ENCODE measurements around the gene IRAG1.
"Not testable (repeated sequence)": the region's sequence is repeated elsewhere in the genome, so short reads cannot be mapped to it uniquely, and the experiment has no call there.

Gene IRAG1

DNA sequence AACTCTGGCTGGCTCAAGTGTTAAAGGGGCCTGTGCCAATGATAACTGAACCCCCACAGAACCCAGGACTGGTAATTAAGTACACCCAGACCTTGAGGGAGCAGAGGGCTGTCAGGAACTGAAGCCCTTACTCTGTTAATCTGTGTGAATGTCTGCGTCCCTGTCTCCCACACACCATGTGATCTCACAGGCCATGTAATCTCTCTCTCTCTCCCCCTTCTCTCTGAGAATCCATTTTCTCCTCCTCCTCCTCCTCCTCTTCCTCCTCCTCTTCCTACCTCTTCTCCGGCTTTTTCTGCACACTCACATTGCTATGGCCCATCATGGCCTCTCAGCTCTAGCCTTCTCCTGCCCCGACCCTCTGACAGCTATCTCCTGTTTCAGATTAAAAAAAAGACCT lies 14.6 kb upstream of the IRAG1 start:
- no peak for DNase-seq (ENCODE audit: low read depth)

DNA sequence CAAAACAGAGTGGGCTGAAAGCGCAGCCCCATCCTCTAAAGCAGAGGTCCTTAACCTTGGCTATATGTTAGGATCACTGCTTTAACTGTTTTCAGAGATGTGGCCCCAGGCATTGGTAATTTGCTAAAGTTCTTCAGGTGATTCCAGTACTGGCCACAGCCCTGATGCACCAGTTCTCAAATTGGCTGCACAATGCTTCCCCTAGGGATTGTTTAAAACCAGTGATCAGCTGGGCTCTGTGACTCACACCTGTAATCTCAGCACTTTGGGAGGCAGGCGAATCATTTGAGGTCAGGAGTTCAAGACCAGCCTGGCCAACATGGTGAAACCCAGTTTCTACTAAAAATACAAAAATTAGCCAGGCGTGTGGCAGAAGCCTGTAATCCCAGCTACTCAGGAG lies 8.4 kb upstream of the IRAG1 start:
- DNase-seq (ENCODE audit: low read depth), result no peak

DNA sequence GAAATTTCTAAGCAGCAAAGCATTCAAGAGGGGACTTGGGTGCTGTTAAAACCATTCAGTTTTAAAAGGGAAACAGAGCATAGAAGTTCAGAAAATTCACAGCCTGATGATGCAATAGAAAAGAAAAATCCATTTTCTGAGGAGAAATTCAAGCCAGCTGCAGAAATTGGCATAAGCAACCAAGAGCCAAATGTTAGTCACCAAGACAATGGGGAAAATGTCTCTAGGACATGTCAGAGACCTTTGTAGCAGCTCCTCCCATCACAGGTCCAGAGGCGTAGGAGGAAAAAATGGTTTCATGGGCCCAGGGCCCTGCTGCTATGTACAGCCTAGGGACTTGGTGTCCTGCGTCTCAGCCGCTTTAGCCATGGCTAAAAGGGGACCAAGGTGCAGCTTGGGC lies 5.5 kb upstream of the IRAG1 start:
- no peak for DNase-seq (ENCODE audit: low read depth)

DNA sequence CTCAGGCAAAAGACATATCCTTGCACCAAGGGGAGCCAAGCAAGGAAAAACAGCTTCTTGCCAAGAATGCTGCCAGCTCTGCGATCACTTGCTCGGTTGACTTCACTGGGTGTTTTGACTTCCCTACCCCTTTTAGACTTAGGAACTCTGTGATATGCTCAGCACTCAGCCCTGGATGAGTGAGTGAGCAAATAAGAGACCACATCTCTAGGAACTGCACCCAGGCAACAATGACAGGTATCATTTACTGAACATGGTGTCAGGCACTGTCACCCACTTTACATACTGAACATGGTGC lies 3.7 kb upstream of the IRAG1 start:
- no peak for DNase-seq (ENCODE audit: low read depth)

DNA sequence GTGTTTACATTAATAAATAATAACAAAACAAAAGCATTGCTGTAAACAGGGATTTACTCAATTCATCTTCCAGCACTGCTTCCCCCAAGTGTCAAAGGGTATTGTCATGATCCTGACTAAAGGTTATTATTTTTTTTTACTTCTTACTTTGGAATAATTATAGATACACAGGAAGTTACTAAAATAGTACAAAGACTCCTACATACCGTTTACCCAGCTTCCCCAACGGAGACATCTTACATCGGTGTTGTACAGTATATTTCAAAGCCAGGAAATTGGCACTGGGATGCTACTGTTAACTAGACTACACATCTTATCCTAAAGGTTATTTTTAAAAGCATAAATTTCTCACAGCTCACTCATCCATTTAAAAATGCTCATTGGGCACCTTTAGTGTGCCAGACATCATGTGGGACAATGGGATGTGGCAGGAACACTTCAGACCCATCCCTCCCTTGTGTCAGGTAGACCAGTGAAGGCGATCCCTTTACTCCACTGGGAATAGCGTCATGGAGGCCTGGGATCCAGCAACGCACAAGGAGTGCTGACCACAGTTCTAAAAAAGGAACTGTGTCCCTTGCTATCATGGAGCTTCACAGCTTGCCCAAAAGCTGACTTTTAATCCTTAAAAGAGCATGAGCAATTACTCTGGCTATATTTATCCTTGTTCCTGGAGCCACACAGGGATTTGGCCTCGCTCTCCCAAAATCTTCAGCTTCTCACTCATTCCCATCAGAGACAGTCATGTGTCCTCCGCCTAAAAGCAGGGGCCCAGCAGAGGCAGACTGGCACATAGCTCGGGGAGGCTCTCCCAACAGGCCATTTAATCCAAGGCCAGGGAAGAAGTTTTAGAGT lies 3.1 kb upstream of the IRAG1 start:
- no peak for DNase-seq (ENCODE audit: low read depth)

DNA sequence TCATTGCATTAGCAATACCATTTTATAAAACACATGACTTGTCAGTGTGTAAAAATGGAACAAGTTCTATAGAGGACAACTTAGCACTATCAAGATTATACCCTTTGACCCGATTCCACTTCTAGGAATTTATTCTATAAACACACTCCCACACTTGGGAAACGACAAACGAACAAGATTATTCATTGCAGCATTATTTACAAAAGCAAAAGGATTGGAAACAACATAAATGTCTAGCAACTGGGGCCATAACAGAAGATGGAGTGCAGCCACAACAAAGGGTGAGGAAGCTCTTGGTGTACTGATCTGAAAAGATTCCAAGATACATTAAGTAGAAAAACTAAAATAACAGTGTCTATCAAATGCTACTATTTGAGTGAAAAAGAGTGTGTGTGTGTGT lies 2.3 kb upstream of the IRAG1 start:
- DNase-seq (ENCODE audit: low read depth), result no peak

DNA sequence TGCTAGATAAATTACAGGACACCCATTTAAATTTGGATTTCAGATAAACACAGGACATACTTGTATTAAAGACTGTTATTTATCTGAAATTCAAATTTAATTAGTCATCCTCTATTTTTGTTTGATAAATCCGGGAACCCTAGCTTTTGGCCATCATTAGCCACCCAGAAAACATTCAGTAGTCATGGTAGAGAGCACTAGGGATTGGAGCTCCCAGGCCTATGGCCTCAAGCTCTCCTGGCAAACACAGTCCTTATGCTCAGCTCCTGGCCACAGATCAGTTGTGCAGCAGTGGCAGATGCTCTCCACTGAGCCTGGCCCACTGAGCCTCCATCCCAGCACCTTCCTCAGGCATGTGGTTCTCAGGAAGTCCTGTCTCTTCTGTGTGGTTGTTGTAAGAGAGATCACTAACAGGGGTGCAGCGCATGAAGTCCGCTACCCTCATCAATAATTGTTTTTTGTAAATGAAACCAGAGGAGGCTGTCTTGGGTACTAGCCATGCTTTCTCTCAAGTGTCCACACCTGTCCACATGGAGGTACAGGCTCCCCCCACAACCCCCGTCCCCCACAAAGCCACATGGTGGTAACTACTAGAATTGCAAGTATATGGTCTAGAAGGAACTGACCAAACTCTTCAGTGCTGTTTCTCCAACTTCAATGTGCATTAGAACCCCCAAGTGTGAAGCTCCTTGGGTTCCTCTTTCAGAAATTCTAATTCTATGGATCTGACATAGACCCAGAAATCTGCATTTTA lies 1.1 kb upstream of the IRAG1 start:
- no peak for DNase-seq (ENCODE audit: low read depth)

DNA sequence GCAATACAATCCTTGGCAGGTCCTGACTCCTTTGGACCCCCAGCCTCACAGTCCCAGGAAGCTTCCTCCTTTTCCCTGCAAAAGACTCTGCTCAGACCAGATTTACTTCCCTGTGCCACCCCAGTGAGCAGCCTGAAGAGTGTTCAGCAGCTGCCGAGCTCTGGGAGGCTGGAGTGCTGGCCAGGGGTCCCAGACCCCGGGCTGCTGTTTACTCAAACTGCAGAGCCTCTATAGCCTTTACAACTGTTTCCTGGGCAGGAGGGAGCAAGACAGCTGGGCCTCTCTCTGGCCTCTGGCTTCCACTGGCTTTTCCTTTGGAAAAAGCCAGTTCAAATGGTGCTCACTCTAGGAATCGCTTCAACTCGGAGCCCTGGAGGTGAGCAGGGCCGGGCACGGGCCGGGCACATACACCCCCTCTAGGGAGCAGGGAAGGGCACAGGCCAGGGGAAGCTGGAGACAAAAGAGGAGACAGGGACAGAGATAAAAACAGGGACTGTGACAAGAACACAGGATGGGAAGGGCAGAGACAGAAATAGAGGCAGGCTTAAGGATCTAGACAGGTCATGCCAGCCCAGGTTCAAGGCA lies 932 bp downstream of the IRAG1 start:
- DNase-seq (ENCODE audit: low read depth), result no peak

DNA sequence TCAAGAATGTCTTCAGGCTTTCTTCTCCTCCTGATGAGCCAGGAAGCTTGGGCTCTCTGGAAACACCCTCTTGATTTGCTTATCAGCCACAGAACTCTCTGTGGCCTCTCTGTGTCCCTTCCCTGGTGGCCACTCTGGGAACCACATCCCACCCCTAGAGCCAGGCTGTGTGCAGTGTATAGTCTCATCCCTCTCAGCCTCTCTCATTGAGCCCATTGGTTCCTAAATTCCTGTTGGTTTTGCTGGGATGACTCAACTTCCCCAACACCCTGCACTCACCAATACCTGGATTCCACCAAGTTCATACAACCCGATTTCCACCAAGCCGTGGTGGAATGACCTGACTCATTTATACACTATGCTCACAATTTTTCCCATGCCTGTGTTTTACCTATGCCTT lies 5.2 kb downstream of the IRAG1 start:
- no peak for DNase-seq (ENCODE audit: low read depth)

DNA sequence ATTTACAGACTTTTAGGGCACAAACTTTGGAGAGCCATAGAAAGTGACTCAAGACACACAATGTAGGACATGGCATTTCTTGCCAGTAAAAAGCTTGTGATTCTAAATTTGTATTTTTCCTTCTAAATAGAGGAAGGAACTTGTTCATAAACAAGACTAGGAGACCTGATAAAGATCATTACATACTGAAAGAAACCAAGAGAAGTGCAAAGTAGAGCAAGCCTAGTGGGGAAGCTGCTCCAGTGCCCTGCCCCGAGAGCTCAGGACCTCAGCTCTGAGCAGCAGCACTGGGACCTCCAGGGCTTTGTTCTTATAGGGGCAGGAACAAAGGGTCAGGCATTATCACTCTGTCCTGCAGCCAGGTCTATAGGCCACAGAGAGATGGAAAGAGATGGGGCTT lies 7.2 kb downstream of the IRAG1 start:
- no peak for DNase-seq (ENCODE audit: low read depth)

DNA sequence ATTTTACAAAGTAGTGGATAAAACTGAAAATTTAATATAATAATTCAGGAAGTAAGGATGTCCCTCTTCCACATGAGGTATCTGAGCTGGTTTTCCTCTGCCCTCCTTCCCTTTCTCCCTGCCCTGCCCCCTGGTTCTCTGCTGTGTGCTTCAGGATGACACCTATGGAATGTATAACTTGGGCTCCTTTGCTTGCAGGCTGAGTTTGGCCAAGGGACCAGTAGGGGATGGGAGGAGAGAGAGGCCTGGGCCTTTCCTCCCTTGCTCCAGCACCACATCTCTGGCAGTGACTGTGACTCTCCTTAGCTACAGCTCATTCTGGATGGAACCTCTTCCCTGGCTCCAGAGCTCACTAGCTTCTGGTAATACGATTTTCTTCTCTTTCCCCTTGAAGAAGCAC lies 10.1 kb downstream of the IRAG1 start:
- no peak for DNase-seq (ENCODE audit: low read depth)

DNA sequence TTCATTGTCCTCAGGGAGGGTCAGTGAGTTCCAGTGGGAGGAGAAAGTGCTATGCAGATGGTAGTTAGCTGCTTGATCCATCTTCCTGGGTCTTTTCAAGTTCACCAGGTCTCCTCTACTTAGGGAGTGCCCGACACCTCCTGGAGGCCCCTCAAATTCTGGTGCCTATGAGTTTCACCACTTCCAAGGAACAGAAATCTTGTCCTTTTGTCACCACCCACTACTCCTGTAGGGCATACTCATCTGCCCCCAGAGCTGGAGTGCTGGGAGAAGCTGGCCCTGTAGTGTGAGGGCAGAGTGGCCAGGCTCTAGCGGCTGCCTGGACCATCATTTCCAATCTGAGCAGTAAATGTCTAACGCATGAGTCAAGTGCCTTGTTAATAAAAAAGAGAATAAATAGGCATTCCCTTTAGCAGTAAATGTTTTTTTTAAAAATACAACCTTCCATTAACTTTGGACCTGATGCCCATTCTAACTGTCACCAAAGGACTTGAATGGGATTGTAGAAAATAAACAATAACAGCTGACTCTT lies 12.5 kb downstream of the IRAG1 start:
- DNase-seq (ENCODE audit: low read depth), result no peak

DNA sequence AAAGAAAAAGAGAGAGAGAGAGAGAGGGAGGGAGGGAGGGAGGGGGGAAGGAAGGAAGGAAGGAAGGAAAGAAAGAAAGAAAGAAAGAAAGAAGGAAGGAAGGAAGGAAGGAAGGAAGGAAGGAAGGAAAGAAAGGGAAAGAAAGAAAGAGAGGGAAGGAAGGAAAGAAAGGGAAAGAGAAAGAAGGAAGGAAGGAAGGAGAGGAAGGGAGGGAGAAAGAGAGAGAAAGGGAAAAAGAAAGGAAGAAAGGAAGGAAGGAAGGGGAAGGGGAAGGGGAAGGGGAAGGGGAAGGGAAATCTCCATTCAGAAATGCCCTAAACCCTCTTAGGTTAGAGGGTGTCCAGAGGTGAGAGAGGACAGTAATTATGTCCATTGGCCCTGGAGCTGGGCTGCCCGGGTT lies 13.3 kb downstream of the IRAG1 start:
- DNase-seq (ENCODE audit: low read depth), result not testable (repeated sequence)

DNA sequence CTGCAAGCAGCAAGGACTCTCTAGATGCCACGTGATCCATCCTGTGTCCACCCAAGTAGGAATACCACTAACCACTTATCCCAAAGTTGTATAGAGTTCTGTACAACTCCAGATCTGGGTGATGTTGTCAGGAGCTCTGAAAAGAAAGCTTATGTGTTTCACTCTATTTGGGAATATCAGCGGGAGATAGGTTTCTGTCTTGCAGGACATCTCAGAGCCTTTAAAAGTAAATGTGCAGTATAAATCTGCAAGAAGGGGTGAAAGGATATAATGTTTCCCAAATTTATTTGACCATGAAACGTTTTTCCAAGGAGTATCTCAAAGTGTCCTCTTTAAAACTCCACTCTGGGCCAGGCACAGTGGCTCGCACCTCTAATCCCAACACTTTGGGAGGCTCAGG lies 13.9 kb downstream of the IRAG1 start:
- no peak for DNase-seq (ENCODE audit: low read depth)

DNA sequence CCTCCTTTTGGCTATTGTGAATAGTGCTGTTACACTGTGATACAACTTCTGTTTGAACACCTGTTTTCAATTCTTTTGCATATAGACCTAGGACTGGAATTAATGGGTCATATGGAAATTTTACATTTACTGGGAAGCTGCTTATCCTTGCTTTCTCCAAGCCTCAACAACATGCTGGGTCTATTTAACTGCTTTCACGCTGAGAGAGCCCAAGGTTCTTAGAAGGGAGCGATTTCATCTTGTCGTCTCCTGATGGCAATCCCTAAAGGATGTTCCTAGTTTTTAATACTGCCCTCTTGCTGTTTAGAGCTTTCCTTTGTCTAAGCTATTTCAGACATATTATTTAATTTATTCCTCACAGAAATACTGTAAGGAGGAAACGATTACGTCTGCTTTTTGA lies 15.5 kb downstream of the IRAG1 start:
- DNase-seq (ENCODE audit: low read depth), result no peak

DNA sequence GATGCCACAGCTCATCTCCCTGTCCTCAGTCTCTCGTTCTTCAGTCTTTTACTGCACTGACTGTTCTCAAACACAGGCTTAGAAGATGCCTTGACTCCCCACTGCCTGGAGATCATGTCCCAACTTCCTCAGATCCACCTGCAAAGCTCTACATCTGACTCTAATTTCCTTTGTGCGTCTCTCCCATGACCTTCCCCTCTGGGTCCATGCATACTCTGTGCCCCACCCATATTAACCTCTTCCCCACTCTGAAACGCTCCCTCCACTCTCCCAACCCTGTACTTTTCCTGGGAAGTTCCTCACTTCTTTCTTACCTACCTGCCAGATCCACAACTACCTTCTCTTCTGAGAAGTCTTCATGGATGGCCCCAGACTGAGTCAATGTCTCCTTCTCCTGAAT lies 16.6 kb downstream of the IRAG1 start:
- DNase-seq (ENCODE audit: low read depth), result no peak

DNA sequence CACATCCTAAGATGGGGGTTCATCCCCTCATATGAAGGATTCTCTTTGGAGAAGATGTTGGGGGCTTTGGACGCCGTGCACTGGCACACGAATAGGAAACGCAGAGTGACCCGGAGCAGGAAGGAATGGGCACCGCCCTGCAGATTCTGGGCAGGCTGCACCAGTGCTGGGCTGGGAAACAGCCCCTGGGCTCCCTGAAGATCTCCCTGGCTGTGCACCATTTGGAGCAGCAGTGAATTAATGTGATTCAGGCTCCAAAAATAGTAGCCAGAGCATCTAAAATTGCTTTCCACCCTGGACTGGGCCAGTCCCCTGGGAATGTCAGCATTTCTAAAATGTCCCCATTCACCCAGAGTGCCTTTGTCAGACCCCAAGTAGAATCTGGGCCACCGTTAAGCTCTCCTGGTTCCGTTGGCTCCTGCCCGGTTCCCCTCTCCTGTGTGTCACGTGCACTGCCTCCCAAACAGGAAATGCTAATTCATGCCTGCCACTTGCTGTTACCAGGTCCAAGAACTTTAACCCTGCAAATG lies 18.6 kb downstream of the IRAG1 start:
- no peak for DNase-seq (ENCODE audit: low read depth)

DNA sequence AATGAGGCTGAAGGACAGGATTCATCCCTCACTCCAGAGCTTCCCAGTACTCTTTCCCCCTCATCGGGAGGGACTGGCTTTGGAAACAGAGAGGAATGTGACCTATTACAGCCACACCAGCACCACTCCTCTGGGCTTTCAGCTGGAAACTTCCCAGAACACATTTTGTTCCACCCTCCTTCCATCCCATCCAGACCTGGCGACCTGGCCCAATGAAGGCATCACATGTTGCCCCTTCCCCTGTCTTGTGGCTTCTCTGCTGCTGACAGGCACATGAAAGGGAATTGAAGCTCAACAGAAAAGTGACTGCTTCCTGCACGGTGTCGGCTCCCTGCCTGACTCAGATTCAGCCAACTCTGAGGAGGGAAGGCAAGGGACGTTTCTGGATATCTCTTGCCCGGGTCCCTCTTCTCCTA lies 19.1 kb downstream of the IRAG1 start:
- no peak for DNase-seq (ENCODE audit: low read depth)

DNA sequence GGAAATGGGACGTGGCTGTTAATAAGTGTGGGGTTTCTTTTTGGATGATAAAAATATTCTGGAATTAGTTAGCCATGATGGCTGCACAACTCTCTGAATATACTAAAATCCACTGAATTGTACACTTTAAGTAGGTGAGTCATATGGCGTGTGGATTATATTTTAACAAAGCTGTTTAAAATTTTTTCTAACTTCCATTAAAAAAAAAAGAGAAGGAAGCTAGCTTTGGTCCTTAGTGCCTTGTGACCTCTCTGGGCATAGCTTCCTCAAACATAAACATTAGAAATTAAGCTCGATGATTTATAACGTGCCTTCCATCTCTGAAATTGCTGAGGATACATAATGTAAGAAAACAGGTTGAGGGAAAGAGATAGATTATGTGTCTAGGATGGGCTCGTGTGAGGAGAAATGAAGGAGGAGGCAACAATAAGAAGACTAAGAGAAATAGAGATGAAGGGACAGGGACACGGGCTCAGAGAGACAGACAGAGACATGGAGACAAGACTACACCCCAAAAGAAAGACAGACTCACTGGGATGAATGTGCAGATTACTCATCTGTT lies 20.0 kb downstream of the IRAG1 start:
- DNase-seq (ENCODE audit: low read depth), result no peak

DNA sequence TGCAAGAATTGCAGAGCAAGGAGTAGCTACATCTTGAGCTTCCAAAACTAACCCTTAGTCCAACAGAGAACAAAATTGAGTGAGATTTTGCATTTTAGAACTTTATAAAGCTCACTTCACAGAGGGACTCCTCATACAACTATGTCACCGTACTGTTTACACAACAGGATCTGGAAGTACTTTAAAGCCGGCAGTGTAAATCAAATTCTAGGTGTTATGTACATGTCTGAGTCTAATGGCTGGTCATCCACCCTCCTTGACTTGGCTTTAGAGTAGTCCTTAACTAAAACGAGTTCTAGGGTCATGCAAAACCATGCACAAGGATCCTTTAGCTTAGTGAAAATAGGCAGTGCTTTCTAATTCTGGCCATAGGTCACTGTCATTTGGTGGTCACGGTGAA lies 23.5 kb downstream of the IRAG1 start:
- DNase-seq (ENCODE audit: low read depth), result no peak

DNA sequence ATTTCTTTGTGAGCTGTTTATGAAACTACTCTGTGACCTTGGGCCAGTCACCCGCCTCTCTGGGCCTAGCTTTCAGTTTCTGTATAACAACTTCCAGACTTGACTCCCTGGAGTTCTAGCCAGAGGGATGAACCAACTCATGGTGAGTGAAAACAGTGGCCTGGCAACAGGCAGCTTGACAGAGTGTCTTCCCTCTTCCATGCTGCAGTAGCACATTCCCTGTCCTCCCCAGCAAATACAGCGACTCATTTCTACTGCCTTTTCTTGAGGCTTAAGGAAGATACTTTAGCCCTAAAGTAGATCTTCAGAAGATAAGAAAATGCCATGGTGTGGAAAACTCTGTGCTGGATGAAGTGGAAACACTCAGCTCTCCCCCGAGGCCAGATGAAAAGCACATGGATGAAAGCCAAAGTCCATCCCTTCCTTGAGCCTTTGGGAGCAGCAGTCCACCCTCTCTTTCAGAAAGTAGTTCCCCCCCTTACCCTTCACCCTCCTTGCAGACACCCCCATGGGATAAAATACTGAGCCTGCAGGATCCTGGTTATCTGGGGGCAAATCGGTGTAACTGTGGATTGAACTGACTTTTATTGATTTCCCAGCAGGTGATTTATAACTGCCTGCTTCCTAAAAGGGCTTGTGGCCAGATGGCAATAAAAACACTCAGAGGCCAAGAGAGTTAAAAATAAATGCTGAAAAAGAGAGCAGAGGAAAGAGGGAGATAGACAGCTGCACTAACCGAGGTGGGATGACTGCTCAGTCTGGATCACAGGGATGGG lies 24.1 kb downstream of the IRAG1 start:
- no peak for DNase-seq (ENCODE audit: low read depth)

DNA sequence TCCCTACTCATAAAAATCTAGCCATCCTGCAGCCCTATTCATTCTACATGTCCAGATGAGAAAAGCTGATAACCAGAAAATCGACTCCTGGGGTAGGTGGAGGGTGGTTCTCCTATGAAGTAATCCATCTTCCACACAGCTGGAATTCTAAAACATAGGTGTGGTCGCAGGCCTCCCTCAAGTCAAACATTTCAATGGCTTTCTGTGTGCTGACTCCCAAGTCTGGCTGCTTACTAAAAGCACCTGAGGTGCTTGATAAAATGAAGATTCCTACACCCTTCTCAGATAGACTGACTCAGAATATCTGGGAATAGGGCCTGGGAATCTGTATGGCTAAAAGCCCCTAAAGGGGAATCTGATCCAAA lies 26.1 kb downstream of the IRAG1 start:
- no peak for DNase-seq (ENCODE audit: low read depth)
